Right lobe of liver (tissue), 4 donors: ENCODE measurements around the gene OR51A4.

ENCODE experiments used
- POLR2A ChIP-seq: fragments of 450-650 bp; IDR thresholded peaks from one replicate; pipeline ENCODE4 v1.6.1; 2017; ENCODE audit warnings: antibody characterized with exemption, mild to moderate bottlenecking
- TF ChIP-seq, protein P1 (sequence below), 4 donors: fragments of 200-600 bp in 3 of 4; fragments of 450-650 bp in 1 of 4; IDR thresholded peaks; one replicate each; pipeline versions ENCODE4 v1.5.1 to v1.8.0; 2016 to 2022; ENCODE audit warnings: antibody characterized with exemption in 4 of 4, mild to moderate bottlenecking in 2 of 4
- donor health status: DM: no; HTN: no; CAD: no.
- donor health status: DM: no; HTN: no; CAD: no.
- donor health status: DM: no; HTN: yes; CAD: no.

DNA sequence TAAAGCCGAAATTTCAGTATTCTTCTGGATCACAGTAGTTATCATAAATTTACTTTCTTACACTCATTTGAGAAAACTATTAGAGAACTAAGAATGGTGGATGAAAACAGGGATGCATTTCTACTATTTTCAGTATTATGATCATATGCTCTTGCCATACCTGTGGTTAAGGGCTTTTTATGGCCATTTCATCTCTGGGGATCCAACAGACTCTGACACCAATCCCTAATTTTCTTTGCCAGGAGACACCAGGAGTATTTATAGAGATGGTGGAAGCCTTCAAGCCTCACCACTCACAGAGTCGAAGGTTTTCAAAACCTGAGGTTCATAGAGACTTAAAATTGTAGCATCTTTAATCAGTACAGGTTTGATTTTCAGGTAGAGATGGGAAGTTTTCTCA is 47.1 kb upstream of the OR51A4 start, which contains the start of gene OR51L1:
- TF ChIP-seq, protein P1, sequence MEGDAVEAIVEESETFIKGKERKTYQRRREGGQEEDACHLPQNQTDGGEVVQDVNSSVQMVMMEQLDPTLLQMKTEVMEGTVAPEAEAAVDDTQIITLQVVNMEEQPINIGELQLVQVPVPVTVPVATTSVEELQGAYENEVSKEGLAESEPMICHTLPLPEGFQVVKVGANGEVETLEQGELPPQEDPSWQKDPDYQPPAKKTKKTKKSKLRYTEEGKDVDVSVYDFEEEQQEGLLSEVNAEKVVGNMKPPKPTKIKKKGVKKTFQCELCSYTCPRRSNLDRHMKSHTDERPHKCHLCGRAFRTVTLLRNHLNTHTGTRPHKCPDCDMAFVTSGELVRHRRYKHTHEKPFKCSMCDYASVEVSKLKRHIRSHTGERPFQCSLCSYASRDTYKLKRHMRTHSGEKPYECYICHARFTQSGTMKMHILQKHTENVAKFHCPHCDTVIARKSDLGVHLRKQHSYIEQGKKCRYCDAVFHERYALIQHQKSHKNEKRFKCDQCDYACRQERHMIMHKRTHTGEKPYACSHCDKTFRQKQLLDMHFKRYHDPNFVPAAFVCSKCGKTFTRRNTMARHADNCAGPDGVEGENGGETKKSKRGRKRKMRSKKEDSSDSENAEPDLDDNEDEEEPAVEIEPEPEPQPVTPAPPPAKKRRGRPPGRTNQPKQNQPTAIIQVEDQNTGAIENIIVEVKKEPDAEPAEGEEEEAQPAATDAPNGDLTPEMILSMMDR (IDR thresholded peaks at IDR 0.05), result no peak
- no peak for TF ChIP-seq POLR2A
